HL-60 (cell line): ENCODE results near the gene GPHN.

ENCODE experiments used
- CTCF ChIP-seq: IDR thresholded peaks from one replicate; pipeline ENCODE4 v1.5.1; 2011; ENCODE audit warnings: low read length, control low read depth, inconsistent platforms; ENCODE audit not compliant: insufficient read depth
- REST ChIP-seq: IDR thresholded peaks from 2 replicates; pipeline ENCODE4 v1.6.1; 2012; ENCODE audit warnings: low read depth; ENCODE audit not compliant: insufficient replicate concordance

- TF ChIP-seq CTCF (no peak), REST (no peak)
Observed at GRCh38 chr14:66508547-66508845, 549 bp downstream of the GPHN start.
